ENCODE measurements around the gene IFRD2.
A peak's percentile ranks its signal among the peaks of the same experiment; 100 is the strongest.

The IFRD2 gene

GRCh38 chr3:50327943-50328691 lies 35.9 kb upstream of the IFRD2 start, which contains the start of gene TUSC2:
TUSC2 (minus strand) TSS chr3:50328223; CDS start chr3:50328099, 124 bp downstream.
- no peaks in the 10 kb centered on the region for H3K27me3 Mint-ChIP-seq
- peak within 1 kb of the TSS; percentile 90 for H3K4me3 Mint-ChIP-seq
- H3K27ac Mint-ChIP-seq: peak within 1 kb of the TSS; percentile 79
- H3K36me3 Mint-ChIP-seq: no peaks in the 10 kb centered on the region
- peaks cover 25% of the 10 kb centered on the region for H3K4me1 Mint-ChIP-seq (ENCODE audit: low read depth)
- no peaks in the 10 kb centered on the region for H3K9me3 Mint-ChIP-seq (ENCODE audit: low read depth)

- Mint-ChIP-seq H3K36me3 (no peaks in the 10 kb centered on the region), H3K4me3 (peak overlapping the region; percentile 88), H3K27me3 (no peaks in the 10 kb centered on the region), H3K27ac (peak overlapping the region; percentile 58), H3K4me1 (ENCODE audit: low read depth) (peaks cover 25% of the 10 kb centered on the region), H3K9me3 (ENCODE audit: low read depth) (no peaks in the 10 kb centered on the region)
These were observed 34.9 kb upstream of the IFRD2 start for GRCh38 chr3:50327129-50327528.

GRCh38 chr3:50326182-50326541 lies 33.9 kb upstream of the IFRD2 start:
- no peaks in the 10 kb centered on the region for H3K9me3 Mint-ChIP-seq (ENCODE audit: low read depth)
- H3K4me3 Mint-ChIP-seq: peak overlapping the region; percentile 88
- H3K27ac Mint-ChIP-seq: no peak overlapping the region
- H3K4me1 Mint-ChIP-seq (ENCODE audit: low read depth): peaks cover 25% of the 10 kb centered on the region
- no peaks in the 10 kb centered on the region for H3K36me3 Mint-ChIP-seq
- H3K27me3 Mint-ChIP-seq: no peaks in the 10 kb centered on the region

- no peaks in the 10 kb centered on the region for H3K9me3 Mint-ChIP-seq (ENCODE audit: low read depth)
- H3K4me1 Mint-ChIP-seq (ENCODE audit: low read depth): peaks cover 26% of the 10 kb centered on the region
- peak overlapping the region; percentile 88 for H3K4me3 Mint-ChIP-seq
- H3K27ac Mint-ChIP-seq: no peak overlapping the region
- H3K36me3 Mint-ChIP-seq: no peaks in the 10 kb centered on the region
- no peaks in the 10 kb centered on the region for H3K27me3 Mint-ChIP-seq
These were observed 33.4 kb upstream of the IFRD2 start for GRCh38 chr3:50325497-50326181.

GRCh38 chr3:50325113-50325480 lies 32.9 kb upstream of the IFRD2 start:
- no peaks in the 10 kb centered on the region for H3K27me3 Mint-ChIP-seq
- H3K27ac Mint-ChIP-seq: no peak overlapping the region
- H3K4me3 Mint-ChIP-seq: no peak overlapping the region

GRCh38 chr3:50324351-50325112 lies 32.3 kb upstream of the IFRD2 start:
- peak overlapping the region; percentile 28 for H3K4me3 Mint-ChIP-seq
- H3K27me3 Mint-ChIP-seq: no peaks in the 10 kb centered on the region
- H3K36me3 Mint-ChIP-seq: no peaks in the 10 kb centered on the region
- peak overlapping the region; percentile 37 for H3K27ac Mint-ChIP-seq
- no peaks in the 10 kb centered on the region for H3K9me3 Mint-ChIP-seq (ENCODE audit: low read depth)
- peaks cover 33% of the 10 kb centered on the region for H3K4me1 Mint-ChIP-seq (ENCODE audit: low read depth)

More at GRCh38 chr3:50325113-50325480, 32.9 kb upstream of the IFRD2 start:
- Mint-ChIP-seq H3K36me3 (no peaks in the 10 kb centered on the region), H3K4me1 (ENCODE audit: low read depth) (peaks cover 29% of the 10 kb centered on the region), H3K9me3 (ENCODE audit: low read depth) (no peaks in the 10 kb centered on the region)

GRCh38 chr3:50323614-50324199 lies 31.5 kb upstream of the IFRD2 start:
- no peaks in the 10 kb centered on the region for H3K27me3 Mint-ChIP-seq
- H3K4me1 Mint-ChIP-seq (ENCODE audit: low read depth): peaks cover 33% of the 10 kb centered on the region
- no peaks in the 10 kb centered on the region for H3K36me3 Mint-ChIP-seq
- no peak overlapping the region for H3K4me3 Mint-ChIP-seq
- no peak overlapping the region for H3K27ac Mint-ChIP-seq
- no peaks in the 10 kb centered on the region for H3K9me3 Mint-ChIP-seq (ENCODE audit: low read depth)

- Mint-ChIP-seq H3K27me3 (no peaks in the 10 kb centered on the region), H3K9me3 (ENCODE audit: low read depth) (no peaks in the 10 kb centered on the region), H3K4me1 (ENCODE audit: low read depth) (peaks cover 34% of the 10 kb centered on the region), H3K27ac (peak overlapping the region; percentile 80), H3K4me3 (no peak overlapping the region), H3K36me3 (no peaks in the 10 kb centered on the region)
These were observed 30.9 kb upstream of the IFRD2 start for GRCh38 chr3:50323092-50323600.

- Mint-ChIP-seq H3K36me3 (no peaks in the 10 kb centered on the region), H3K27me3 (no peaks in the 10 kb centered on the region), H3K9me3 (ENCODE audit: low read depth) (no peaks in the 10 kb centered on the region), H3K4me1 (ENCODE audit: low read depth) (peaks cover 34% of the 10 kb centered on the region), H3K27ac (peak within 1 kb of the TSS; percentile 95), H3K4me3 (peak within 1 kb of the TSS; percentile 83)
These were observed 30.3 kb upstream of the IFRD2 start, which contains the start of gene HYAL2 for GRCh38 chr3:50322386-50323091. HYAL2 (minus strand) TSS chr3:50322745; CDS start chr3:50320489, 2,256 bp downstream.

- no peaks in the 10 kb centered on the region for H3K9me3 Mint-ChIP-seq (ENCODE audit: low read depth)
- H3K27me3 Mint-ChIP-seq: no peaks in the 10 kb centered on the region
- H3K36me3 Mint-ChIP-seq: no peaks in the 10 kb centered on the region
- peaks cover 33% of the 10 kb centered on the region for H3K4me1 Mint-ChIP-seq (ENCODE audit: low read depth)
- no peak overlapping the region for H3K4me3 Mint-ChIP-seq
- H3K27ac Mint-ChIP-seq: no peak overlapping the region
These were observed 29.8 kb upstream of the IFRD2 start for GRCh38 chr3:50322115-50322385.

GRCh38 chr3:50321336-50322114 lies 29.3 kb upstream of the IFRD2 start:
- H3K4me1 Mint-ChIP-seq (ENCODE audit: low read depth): peaks cover 34% of the 10 kb centered on the region
- peak overlapping the region; percentile 95 for H3K27ac Mint-ChIP-seq
- H3K9me3 Mint-ChIP-seq (ENCODE audit: low read depth): no peaks in the 10 kb centered on the region
- peak overlapping the region; percentile 83 for H3K4me3 Mint-ChIP-seq
- H3K36me3 Mint-ChIP-seq: no peaks in the 10 kb centered on the region
- no peaks in the 10 kb centered on the region for H3K27me3 Mint-ChIP-seq

GRCh38 chr3:50320853-50321335 lies 28.7 kb upstream of the IFRD2 start:
- H3K27ac Mint-ChIP-seq: peak overlapping the region; percentile 78
- H3K36me3 Mint-ChIP-seq: peaks cover 2% of the 10 kb centered on the region
- no peaks in the 10 kb centered on the region for H3K9me3 Mint-ChIP-seq (ENCODE audit: low read depth)
- H3K4me3 Mint-ChIP-seq: peak overlapping the region; percentile 94
- H3K27me3 Mint-ChIP-seq: no peaks in the 10 kb centered on the region
- peaks cover 34% of the 10 kb centered on the region for H3K4me1 Mint-ChIP-seq (ENCODE audit: low read depth)

- H3K27ac Mint-ChIP-seq: no peak overlapping the region
- H3K36me3 Mint-ChIP-seq: peaks cover 2% of the 10 kb centered on the region
- peak overlapping the region; percentile 94 for H3K4me3 Mint-ChIP-seq
- H3K9me3 Mint-ChIP-seq (ENCODE audit: low read depth): no peaks in the 10 kb centered on the region
- no peaks in the 10 kb centered on the region for H3K27me3 Mint-ChIP-seq
- H3K4me1 Mint-ChIP-seq (ENCODE audit: low read depth): peaks cover 34% of the 10 kb centered on the region
These were observed 27.8 kb upstream of the IFRD2 start for GRCh38 chr3:50319894-50320625.
